ENCODE results near the gene EI24.
"Not testable (repeated sequence)": the region's sequence is repeated elsewhere in the genome, so short reads cannot be mapped to it uniquely, and the experiment has no call there.

EI24 gene

DNA sequence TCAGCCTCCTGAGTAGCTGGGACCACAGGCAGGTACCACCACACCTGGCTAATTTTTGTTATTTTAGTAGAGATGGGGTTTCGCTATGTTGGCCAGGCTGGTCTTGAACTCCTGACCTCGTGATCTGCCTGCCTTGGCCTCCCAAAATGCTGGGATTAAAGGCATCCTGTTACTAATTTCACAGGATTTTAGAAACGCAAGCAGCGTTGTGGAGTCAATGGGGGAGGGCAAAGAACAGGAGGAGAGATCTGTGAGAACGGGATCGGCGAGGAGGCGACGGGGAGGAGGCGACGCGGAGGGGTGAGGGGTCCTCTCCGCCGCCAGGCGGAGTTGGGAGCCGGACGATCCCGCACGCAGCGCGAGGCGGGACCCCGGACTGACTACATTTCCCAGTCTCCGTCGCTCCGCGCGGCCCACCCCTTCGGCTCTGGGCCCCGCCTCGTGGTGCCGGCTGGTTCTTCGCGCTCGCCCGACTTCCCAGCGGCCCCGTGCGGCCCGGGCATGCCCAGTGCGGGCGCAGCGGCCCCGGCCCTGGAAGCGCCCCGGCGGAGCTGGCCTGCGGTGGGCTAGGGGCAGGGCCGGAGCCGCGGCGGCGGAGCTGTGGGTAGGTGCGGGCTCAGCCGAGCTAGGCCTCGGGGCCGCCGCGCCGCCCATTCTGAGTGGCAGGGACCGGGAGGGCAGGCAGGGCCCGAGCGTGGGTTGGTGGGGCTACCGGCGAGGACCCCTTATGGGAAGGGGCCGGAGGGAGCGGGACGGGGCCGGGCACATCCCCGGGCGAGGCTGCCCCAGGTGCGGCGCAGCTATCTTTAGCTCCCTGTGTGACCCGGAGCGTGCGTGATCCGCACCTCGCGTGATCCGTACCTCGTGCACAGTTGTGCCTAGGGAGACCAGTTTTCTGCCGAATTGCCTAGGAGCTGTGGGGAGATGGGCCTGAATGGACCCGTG is at the start of gene EI24:
EI24 (plus strand) TSS at position 508 of the 945 bp plus-strand sequence. CDS start 3,051 bp downstream, outside the sequence.
- H3K27ac ChIP-seq: peak within 1 kb of the TSS; percentile 78 to 93
- peak; percentile 92 for DNase-seq (ENCODE audit: low spot score)
- peak within 1 kb of the TSS; percentile 99 for H3K4me3 ChIP-seq
- TF ChIP-seq, protein P1, sequence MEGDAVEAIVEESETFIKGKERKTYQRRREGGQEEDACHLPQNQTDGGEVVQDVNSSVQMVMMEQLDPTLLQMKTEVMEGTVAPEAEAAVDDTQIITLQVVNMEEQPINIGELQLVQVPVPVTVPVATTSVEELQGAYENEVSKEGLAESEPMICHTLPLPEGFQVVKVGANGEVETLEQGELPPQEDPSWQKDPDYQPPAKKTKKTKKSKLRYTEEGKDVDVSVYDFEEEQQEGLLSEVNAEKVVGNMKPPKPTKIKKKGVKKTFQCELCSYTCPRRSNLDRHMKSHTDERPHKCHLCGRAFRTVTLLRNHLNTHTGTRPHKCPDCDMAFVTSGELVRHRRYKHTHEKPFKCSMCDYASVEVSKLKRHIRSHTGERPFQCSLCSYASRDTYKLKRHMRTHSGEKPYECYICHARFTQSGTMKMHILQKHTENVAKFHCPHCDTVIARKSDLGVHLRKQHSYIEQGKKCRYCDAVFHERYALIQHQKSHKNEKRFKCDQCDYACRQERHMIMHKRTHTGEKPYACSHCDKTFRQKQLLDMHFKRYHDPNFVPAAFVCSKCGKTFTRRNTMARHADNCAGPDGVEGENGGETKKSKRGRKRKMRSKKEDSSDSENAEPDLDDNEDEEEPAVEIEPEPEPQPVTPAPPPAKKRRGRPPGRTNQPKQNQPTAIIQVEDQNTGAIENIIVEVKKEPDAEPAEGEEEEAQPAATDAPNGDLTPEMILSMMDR (IDR thresholded peaks at IDR 0.05): peak; percentile 44

DNA sequence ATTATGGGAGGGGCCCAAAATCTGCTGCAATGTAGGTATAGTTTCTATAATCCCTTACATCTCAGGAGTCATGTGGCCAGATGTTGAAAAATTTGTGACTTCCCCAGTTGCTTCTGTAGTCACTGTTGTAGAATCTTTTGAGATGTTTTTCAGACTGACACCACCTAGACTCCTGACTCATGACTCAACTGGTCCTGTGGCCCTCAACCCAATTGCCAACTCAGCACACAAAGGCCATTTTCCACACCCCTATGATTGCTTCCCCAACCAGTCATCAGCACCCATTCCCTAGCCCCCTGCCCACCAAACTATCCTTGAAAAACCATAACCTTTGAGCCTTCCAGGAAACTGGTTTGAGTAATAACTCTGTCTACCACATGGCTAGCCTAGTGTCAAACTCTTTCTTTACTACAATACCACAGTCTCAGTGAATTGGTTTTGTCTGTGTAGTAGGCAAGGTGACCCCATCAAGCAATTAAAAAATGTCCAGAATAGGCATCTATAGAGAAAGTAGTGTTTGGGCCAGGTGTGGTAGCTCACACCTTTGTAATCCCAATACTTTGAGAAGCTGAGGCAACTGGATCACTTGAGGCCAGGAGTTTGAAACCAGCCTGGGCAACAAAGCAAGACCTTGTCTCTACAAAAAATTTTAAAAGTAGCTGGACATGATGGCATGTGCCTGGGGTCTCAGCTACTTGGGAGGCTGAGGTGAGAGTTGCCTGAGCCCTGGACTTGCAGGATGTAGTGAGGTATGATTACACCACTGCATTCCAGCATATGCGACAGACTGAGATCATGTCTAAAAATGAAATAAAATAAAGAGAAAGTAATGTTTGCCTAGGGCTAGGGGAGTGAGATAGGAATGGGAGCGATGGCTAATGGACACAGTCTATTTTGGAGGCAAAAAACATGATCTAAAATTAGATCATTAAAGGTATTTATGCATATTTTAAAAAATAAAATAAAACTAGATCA is 49.1 kb upstream of the EI24 start:
- DNase-seq (ENCODE audit: low spot score): no peak
- TF ChIP-seq, protein P1 (IDR thresholded peaks at IDR 0.05): no peak
- Histone ChIP-seq H3K4me3 (no peak overlapping the region), H3K27ac (no peak overlapping the region)

DNA sequence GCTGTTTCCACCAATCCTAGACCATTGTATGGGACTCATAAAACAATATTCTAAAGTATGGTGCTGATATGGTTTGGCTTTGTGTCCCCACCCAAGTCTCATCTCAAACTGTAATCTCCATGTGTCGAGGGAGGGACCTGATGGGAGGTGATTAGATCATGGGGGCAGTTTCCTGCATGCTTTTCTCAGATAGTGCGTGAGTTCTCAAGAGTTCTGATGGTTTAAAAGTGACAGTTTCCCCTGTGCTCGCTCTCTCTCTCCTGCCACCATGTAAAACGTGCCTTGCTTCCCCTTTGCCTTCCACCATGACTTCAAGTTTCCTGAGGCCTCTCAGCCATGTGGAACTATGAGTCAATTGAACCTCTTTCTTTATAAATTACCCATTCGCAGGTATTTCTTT is 44.0 kb upstream of the EI24 start:
- Histone ChIP-seq H3K4me3 (no peak overlapping the region), H3K27ac (no peak overlapping the region)
- TF ChIP-seq, protein P1 (IDR thresholded peaks at IDR 0.05): no peak
- DNase-seq (ENCODE audit: low spot score): no peak

DNA sequence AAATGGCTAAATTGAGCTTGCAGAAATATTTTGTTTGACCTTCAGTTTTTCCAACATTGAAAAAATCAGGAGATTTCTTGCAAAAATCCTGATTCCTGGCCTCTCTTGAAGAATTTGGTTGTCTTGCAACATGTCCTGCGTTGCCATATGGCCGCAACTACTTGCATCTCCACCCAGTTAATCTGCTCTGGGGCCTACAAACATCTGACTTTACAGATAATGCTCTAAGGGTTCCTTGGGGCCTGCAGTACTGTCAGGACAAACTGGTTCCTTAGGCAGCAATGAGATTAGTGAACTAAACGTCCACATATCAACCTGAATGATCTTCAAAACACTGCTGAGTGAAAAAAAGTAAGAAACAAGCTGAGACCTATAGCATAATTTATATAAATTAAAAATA is 36.6 kb upstream of the EI24 start:
- DNase-seq (ENCODE audit: low spot score): no peak

DNA sequence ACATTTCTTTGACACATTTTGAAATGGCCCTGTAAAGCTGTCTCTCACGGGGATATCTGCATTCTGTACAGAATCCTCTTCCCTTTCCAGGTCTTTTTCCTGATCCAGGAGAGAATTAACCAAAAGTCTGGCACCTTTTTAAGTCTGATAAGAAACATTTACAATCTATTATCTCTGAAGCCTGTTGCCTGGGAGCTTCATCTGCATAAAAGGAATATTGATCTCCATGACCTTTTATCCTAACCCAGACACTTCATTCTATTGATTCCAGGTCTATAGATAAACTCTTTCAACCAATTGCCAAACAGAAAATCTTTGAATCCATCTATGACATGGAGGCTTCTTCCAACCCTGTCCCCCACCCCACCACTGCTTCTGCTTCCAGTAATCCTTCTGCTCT is 33.7 kb upstream of the EI24 start:
- Histone ChIP-seq H3K27ac (no peak overlapping the region), H3K4me3 (no peak overlapping the region)
- TF ChIP-seq, protein P1 (IDR thresholded peaks at IDR 0.05): no peak
- DNase-seq (ENCODE audit: low spot score): no peak

More for the DNA sequence above, 36.6 kb upstream of the EI24 start:
- TF ChIP-seq, protein P1 (IDR thresholded peaks at IDR 0.05): no peak
- Histone ChIP-seq H3K4me3 (no peak overlapping the region), H3K27ac (no peak overlapping the region)

DNA sequence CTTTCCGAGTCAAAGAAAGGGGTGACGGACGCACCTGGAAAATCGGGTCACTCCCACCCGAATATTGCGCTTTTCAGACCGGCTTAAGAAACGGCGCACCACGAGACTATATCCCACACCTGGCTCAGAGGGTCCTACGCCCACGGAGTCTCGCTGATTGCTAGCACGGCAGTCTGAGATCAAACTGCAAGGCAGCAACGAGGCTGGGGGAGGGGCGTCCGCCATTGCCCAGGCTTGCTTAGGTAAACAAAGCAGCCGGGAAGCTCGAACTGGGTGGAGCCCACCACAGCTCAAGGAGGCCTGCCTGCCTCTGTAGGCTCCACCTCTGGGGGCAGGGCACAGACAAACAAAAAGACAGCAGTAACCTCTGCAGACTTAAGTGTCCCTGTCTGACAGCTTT is 32.4 kb upstream of the EI24 start:
- H3K27ac ChIP-seq; DNase-seq (ENCODE audit: low spot score); H3K4me3 ChIP-seq: not testable (repeated sequence)

DNA sequence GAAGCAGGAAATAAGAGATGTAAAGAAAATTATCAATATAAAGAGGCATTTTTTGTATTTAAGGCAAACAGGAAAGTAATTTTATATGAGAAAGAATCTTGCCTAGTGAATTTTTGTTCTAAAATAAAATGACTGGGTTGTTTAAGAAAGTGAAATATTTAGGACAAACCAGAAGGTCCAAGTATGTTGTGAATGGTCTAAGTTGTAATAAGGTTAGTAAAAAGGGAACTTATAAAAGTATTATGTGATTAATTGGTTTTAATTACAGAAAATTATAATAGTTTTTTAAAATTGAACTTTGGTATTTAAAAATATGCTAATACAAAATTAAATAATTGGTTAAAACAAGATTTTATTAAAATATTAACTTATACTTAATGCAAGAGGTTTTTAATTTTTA is 26.6 kb upstream of the EI24 start:
- DNase-seq (ENCODE audit: low spot score): no peak

More for the DNA sequence above, 26.6 kb upstream of the EI24 start:
- H3K4me3 ChIP-seq: no peak overlapping the region
- no peak overlapping the region for H3K27ac ChIP-seq
- TF ChIP-seq, protein P1 (IDR thresholded peaks at IDR 0.05): no peak
